H1 (cell line): ENCODE measurements around the gene NECTIN3. TPM values are rescaled to one million over a fixed set of nuclear protein-coding genes. Genes with fewer than 3 reads are reported as not detected.

ENCODE experiments used
- BCL11A ChIP-seq, 2 experiments: IDR thresholded peaks; one replicate each; pipeline ENCODE4 v1.6.1; 2011; ENCODE audit warnings: low read depth in 2 of 2, low read length in 2 of 2, mild to moderate bottlenecking in 2 of 2
- GTF2F1 ChIP-seq: IDR thresholded peaks from 2 replicates; pipeline ENCODE4 v1.6.1; 2012; ENCODE audit warnings: low read depth, low read length, improper control_type of control experiment, borderline replicate concordance
- KDM1A ChIP-seq: fragments of 200-600, 300-600 bp; sonication (generic); IDR thresholded peaks from 2 replicates; pipeline ENCODE4 v1.7.1; 2016; ENCODE audit warnings: mild to moderate bottlenecking, low read length, borderline replicate concordance
- NRF1 ChIP-seq: IDR thresholded peaks from 2 replicates; pipeline ENCODE4 v1.6.1; 2011; ENCODE audit warnings: mild to moderate bottlenecking, low read depth, low read length, improper control_type of control experiment
- RAD21 ChIP-seq, 2 experiments: IDR thresholded peaks in 1 of 2; conservative IDR thresholded peaks in 1 of 2; 2 replicates each; pipeline ENCODE4 v1.6.1; 2011; ENCODE audit warnings: low read depth in 2 of 2, low read length in 2 of 2, improper control_type of control experiment in 1 of 2, inconsistent platforms in 1 of 2, mild to moderate bottlenecking in 1 of 2, moderate library complexity in 1 of 2
- RNF2 ChIP-seq: fragments of 200-900, 300-1000 bp; sonication (generic); IDR thresholded peaks from 2 replicates; pipeline ENCODE4 v1.7.1; 2016; ENCODE audit warnings: borderline replicate concordance, low read depth, mild to moderate bottlenecking, antibody characterized with exemption, low read length; ENCODE audit not compliant: poor library complexity, severe bottlenecking; ENCODE audit errors: missing control alignments
- SUZ12 ChIP-seq: fragments of 200-600 bp; sonication (generic); IDR thresholded peaks from 2 replicates; pipeline ENCODE4 v1.6.1; 2012; ENCODE audit warnings: mild to moderate bottlenecking, inconsistent platforms, low read length, moderate library complexity, mixed read lengths
- TCF12 ChIP-seq: IDR thresholded peaks from 2 replicates; pipeline ENCODE4 v1.6.1; 2011; ENCODE audit warnings: low read depth, mild to moderate bottlenecking, low read length
- polyA plus RNA-seq, 7 experiments: library from polyadenylated mRNA; depleted of rRNA in 3 of 7; stranded (reverse) in 5 of 7; unstranded in 2 of 7; fragments of >200 nt in 5 of 7; fragments of 200-250 nt in 2 of 7; gene quantifications; 1 replicate in 5 of 7; 2 replicates in 1 of 7; 4 replicates in 1 of 7; pipeline versions ENCODE4 v1.2.1 to v1.2.3, GENCODE V29; 2011 to 2013; ENCODE audit warnings: missing spikeins in 2 of 7, mixed read lengths in 2 of 7
- total RNA-seq: library from RNA; stranded (reverse); fragmentation: NEBNext Ultra II Directional; extraction: Animal tissue kit (Norgen Biotek cat#: 25700); gene quantifications from 2 replicates; pipeline ENCODE4 v1.2.1, GENCODE V29; 2021
- TF ChIP-seq, protein P1 (sequence below), 3 experiments: IDR thresholded peaks; 1 replicate in 2 of 3; 2 replicates in 1 of 3; pipeline versions ENCODE4 v1.5.1 to v1.6.1; 2011; ENCODE audit warnings: low read length in 3 of 3, mild to moderate bottlenecking in 3 of 3, inconsistent platforms in 2 of 3, low read depth in 1 of 3, moderate library complexity in 1 of 3; ENCODE audit not compliant: insufficient read depth in 1 of 3; ENCODE audit errors: control extremely low read depth in 1 of 3

Gene NECTIN3
- total and polyA plus RNA-seq, 2 of the 8 experiments (the other 6 are each of a cell fraction or from before 2014, with no cell fraction given), result 13.6 to 50.6 TPM

DNA sequence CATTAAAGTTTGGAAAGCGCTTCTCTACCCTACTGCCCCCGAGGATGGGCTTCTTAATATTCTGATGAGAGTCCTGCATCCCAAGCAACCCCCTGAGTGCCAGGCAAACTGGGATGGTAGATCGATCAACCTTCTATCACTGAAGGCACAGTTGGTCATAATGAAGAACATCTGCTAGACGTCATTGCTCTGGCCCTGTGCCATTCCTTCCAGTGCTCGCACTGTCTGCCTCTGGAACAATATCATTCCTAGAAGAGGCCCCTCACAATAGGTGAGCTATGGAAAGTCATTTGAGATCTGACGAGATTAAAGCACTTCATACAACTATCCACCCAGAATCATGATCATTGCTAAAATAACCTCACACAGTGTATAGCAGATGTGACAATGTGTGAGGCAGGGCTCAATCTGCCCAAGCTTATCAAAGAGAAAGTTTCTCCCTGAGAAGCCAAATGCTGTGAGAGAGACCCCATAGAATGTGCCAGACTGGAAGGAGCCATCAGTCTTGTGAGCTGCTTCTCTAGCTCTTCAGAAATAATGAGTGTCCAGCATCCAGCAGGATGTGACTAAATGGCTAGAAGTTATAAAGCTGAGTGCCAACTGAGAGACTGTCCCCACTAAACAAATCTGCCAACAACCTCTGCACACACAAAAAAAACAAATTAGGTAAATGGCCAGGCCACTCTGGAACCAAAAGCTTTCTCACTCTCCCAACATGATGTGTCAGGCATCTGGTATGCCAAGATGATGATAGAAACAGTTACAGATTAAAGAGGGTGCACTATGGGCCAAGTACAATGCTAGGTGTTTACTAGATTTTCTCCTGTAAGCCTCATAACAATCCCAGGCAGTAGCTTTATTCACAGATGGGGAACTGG, 165.5 kb downstream of the NECTIN3 start (continued):
- TF ChIP-seq, protein P1, sequence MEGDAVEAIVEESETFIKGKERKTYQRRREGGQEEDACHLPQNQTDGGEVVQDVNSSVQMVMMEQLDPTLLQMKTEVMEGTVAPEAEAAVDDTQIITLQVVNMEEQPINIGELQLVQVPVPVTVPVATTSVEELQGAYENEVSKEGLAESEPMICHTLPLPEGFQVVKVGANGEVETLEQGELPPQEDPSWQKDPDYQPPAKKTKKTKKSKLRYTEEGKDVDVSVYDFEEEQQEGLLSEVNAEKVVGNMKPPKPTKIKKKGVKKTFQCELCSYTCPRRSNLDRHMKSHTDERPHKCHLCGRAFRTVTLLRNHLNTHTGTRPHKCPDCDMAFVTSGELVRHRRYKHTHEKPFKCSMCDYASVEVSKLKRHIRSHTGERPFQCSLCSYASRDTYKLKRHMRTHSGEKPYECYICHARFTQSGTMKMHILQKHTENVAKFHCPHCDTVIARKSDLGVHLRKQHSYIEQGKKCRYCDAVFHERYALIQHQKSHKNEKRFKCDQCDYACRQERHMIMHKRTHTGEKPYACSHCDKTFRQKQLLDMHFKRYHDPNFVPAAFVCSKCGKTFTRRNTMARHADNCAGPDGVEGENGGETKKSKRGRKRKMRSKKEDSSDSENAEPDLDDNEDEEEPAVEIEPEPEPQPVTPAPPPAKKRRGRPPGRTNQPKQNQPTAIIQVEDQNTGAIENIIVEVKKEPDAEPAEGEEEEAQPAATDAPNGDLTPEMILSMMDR (IDR thresholded peaks at IDR 0.05; ENCODE audit: control extremely low read depth in 1 of 3, insufficient read depth in 1 of 3, low read depth in 1 of 3, low read length in 3 of 3), result no peak
- TF ChIP-seq NRF1 (no peak), RAD21 (IDR thresholded peaks at IDR 0.05 in 1 of 2, conservative IDR thresholded peaks at IDR 0.05 in 1 of 2; ENCODE audit: low read depth in 2 of 2, low read length in 2 of 2) (no peak), KDM1A (no peak), RNF2 (no peak), TCF12 (no peak), SUZ12 (no peak), BCL11A (IDR thresholded peaks at IDR 0.05; ENCODE audit: low read depth in 2 of 2, low read length in 2 of 2) (no peak), GTF2F1 (no peak)
